Activated T-helper 1 cell treated with anti-CD3 and anti-CD28 coated beads, Interleukin-2, amount 50 U/mL, for 16 hours (primary cell): ENCODE results near the gene PDLIM3.
"Not testable (repeated sequence)": the region's sequence is repeated elsewhere in the genome, so short reads cannot be mapped to it uniquely, and the experiment has no call there.

Experiments used
- DNase-seq, 2 donors: peaks; one replicate each; pipeline ENCODE4 v3.0.0-alpha.2; 2020; ENCODE audit warnings: low read depth in 1 of 2, low spot score in 1 of 2

The PDLIM3 gene

GRCh38 chr4:185554365-185555126 is 19.2 kb upstream of the PDLIM3 start:
- no peak for DNase-seq

GRCh38 chr4:185552254-185552653 is 16.9 kb upstream of the PDLIM3 start:
- DNase-seq, result no peak

- DNase-seq, result no peak
Observed at GRCh38 chr4:185550933-185551332, 15.6 kb upstream of the PDLIM3 start.

GRCh38 chr4:185549095-185549639 is 13.9 kb upstream of the PDLIM3 start:
- DNase-seq, result no peak

GRCh38 chr4:185548587-185548986 is 13.3 kb upstream of the PDLIM3 start:
- DNase-seq, result no peak

GRCh38 chr4:185546335-185546734 is 11.0 kb upstream of the PDLIM3 start:
- DNase-seq, result no peak

- DNase-seq, result no peak
Observed at GRCh38 chr4:185542626-185543315, 7.5 kb upstream of the PDLIM3 start.

- DNase-seq, result no peak
Observed at GRCh38 chr4:185541251-185541727, 6.0 kb upstream of the PDLIM3 start.

- DNase-seq, result no peak
Observed at GRCh38 chr4:185540487-185541120, 5.3 kb upstream of the PDLIM3 start.

- DNase-seq, result no peak
Observed at GRCh38 chr4:185540040-185540439, 4.7 kb upstream of the PDLIM3 start.

- DNase-seq, result no peak
Observed at GRCh38 chr4:185538806-185539205, 3.5 kb upstream of the PDLIM3 start.

GRCh38 chr4:185536411-185536709 is 1.1 kb upstream of the PDLIM3 start:
- DNase-seq, result no peak

- DNase-seq, result no peak
Observed at GRCh38 chr4:185535612-185536410, 504 bp upstream of the PDLIM3 start.

- DNase-seq, result no peak
Observed at GRCh38 chr4:185534511-185534865, 819 bp downstream of the PDLIM3 start.

GRCh38 chr4:185532795-185533324 is 2.4 kb downstream of the PDLIM3 start:
- no peak for DNase-seq

GRCh38 chr4:185532293-185532692 is 3.0 kb downstream of the PDLIM3 start:
- DNase-seq, result no peak

GRCh38 chr4:185531654-185532053 is 3.7 kb downstream of the PDLIM3 start:
- DNase-seq, result not testable (repeated sequence)

- no peak for DNase-seq
Observed at GRCh38 chr4:185529413-185529812, 5.9 kb downstream of the PDLIM3 start.

- DNase-seq, result no peak
Observed at GRCh38 chr4:185524888-185525863, 10.1 kb downstream of the PDLIM3 start.

- DNase-seq, result no peak
Observed at GRCh38 chr4:185523862-185524261, 11.4 kb downstream of the PDLIM3 start.
